H1 (cell line): ENCODE measurements around the gene IQCH. TPM values are rescaled to one million over a fixed set of nuclear protein-coding genes. Genes with fewer than 3 reads are reported as not detected.

ENCODE experiments used
- BACH1 ChIP-seq: IDR thresholded peaks from 2 replicates; pipeline ENCODE4 v1.6.1; 2012; ENCODE audit warnings: low read length, improper control_type of control experiment
- CBX8 ChIP-seq: fragments of 300-800, 300-1000 bp; sonication (generic); IDR thresholded peaks from 2 replicates; pipeline ENCODE4 v1.7.1; 2016; ENCODE audit warnings: low read depth, low read length, borderline replicate concordance
- CTCF ChIP-seq, 3 experiments: IDR thresholded peaks; 1 replicate in 2 of 3; 2 replicates in 1 of 3; pipeline versions ENCODE4 v1.5.1 to v1.6.1; 2011; ENCODE audit warnings: low read length in 3 of 3, mild to moderate bottlenecking in 3 of 3, inconsistent platforms in 2 of 3, low read depth in 1 of 3, moderate library complexity in 1 of 3; ENCODE audit not compliant: insufficient read depth in 1 of 3; ENCODE audit errors: control extremely low read depth in 1 of 3
- EGR1 ChIP-seq: IDR thresholded peaks from 2 replicates; pipeline ENCODE4 v1.6.1; 2011; ENCODE audit warnings: low read depth, low read length, borderline replicate concordance
- FOSL1 ChIP-seq: IDR thresholded peaks from 2 replicates; pipeline ENCODE4 v1.6.1; 2011; ENCODE audit warnings: mild to moderate bottlenecking, low read depth, low read length, moderate library complexity; ENCODE audit not compliant: insufficient read depth
- GABPA ChIP-seq: IDR thresholded peaks from 2 replicates; pipeline ENCODE4 v1.6.1; 2011; ENCODE audit warnings: mild to moderate bottlenecking, low read length, moderate library complexity, borderline replicate concordance; ENCODE audit not compliant: insufficient read depth
- GTF2F1 ChIP-seq: IDR thresholded peaks from 2 replicates; pipeline ENCODE4 v1.6.1; 2012; ENCODE audit warnings: low read depth, low read length, improper control_type of control experiment, borderline replicate concordance
- JUND ChIP-seq: IDR thresholded peaks from 2 replicates; pipeline ENCODE4 v1.6.1; 2011; ENCODE audit warnings: mild to moderate bottlenecking, improper control_type of control experiment, low read length
- KDM4A ChIP-seq: IDR thresholded peaks from one replicate; pipeline ENCODE4 v1.7.1; 2012; ENCODE audit warnings: low read depth, mild to moderate bottlenecking, moderate library complexity, low read length, inconsistent platforms; ENCODE audit not compliant: severe bottlenecking
- MAFK ChIP-seq: IDR thresholded peaks from 2 replicates; pipeline ENCODE4 v1.6.1; 2012; ENCODE audit warnings: low read depth, mild to moderate bottlenecking, improper control_type of control experiment, low read length
- NANOG ChIP-seq: IDR thresholded peaks from 2 replicates; pipeline ENCODE4 v1.6.1; 2011; ENCODE audit warnings: low read length, low read depth, mild to moderate bottlenecking, inconsistent platforms; ENCODE audit not compliant: insufficient read depth, poor library complexity, severe bottlenecking
- POU5F1 ChIP-seq: IDR thresholded peaks from 2 replicates; pipeline ENCODE4 v1.6.1; 2011; ENCODE audit warnings: low read depth, mild to moderate bottlenecking, low read length, moderate library complexity
- RAD21 ChIP-seq, 2 experiments: IDR thresholded peaks in 1 of 2; conservative IDR thresholded peaks in 1 of 2; 2 replicates each; pipeline ENCODE4 v1.6.1; 2011; ENCODE audit warnings: low read depth in 2 of 2, low read length in 2 of 2, improper control_type of control experiment in 1 of 2, inconsistent platforms in 1 of 2, mild to moderate bottlenecking in 1 of 2, moderate library complexity in 1 of 2
- RBBP5 ChIP-seq: IDR thresholded peaks from 2 replicates; pipeline ENCODE4 v1.7.1; 2012; ENCODE audit warnings: low read depth, mild to moderate bottlenecking, inconsistent platforms, low read length, moderate library complexity, borderline replicate concordance
- SP1 ChIP-seq: IDR thresholded peaks from 2 replicates; pipeline ENCODE4 v1.6.1; 2011; ENCODE audit warnings: low read depth, low read length
- SP4 ChIP-seq: IDR thresholded peaks from 2 replicates; pipeline ENCODE4 v1.6.1; 2012; ENCODE audit warnings: low read length, inconsistent platforms
- ZNF274 ChIP-seq: IDR thresholded peaks from 2 replicates; pipeline ENCODE4 v1.7.0; 2012; ENCODE audit warnings: low read length, borderline replicate concordance; ENCODE audit errors: extremely low read depth
- polyA plus RNA-seq, 7 experiments: library from polyadenylated mRNA; depleted of rRNA in 3 of 7; stranded (reverse) in 5 of 7; unstranded in 2 of 7; fragments of >200 nt in 5 of 7; fragments of 200-250 nt in 2 of 7; gene quantifications; 1 replicate in 5 of 7; 2 replicates in 1 of 7; 4 replicates in 1 of 7; pipeline versions ENCODE4 v1.2.1 to v1.2.3, GENCODE V29; 2011 to 2013; ENCODE audit warnings: missing spikeins in 2 of 7, mixed read lengths in 2 of 7
- total RNA-seq: library from RNA; stranded (reverse); fragmentation: NEBNext Ultra II Directional; extraction: Animal tissue kit (Norgen Biotek cat#: 25700); gene quantifications from 2 replicates; pipeline ENCODE4 v1.2.1, GENCODE V29; 2021

IQCH gene
- total and polyA plus RNA-seq, 2 of the 8 experiments (the other 6 are each of a cell fraction or from before 2014, with no cell fraction given) = 0.60 to 1.9 TPM

GRCh38 chr15:67341539-67341938, 87.0 kb downstream of the IQCH start (continued):
- no peak for TF ChIP-seq POU5F1
- TF ChIP-seq EGR1 = no peak
- no peak for TF ChIP-seq RBBP5
- no peak for TF ChIP-seq RAD21 (IDR thresholded peaks at IDR 0.05 in 1 of 2, conservative IDR thresholded peaks at IDR 0.05 in 1 of 2; ENCODE audit: low read depth in 2 of 2, low read length in 2 of 2)
- no peak for TF ChIP-seq CTCF (IDR thresholded peaks at IDR 0.05; ENCODE audit: control extremely low read depth in 1 of 3, insufficient read depth in 1 of 3, low read depth in 1 of 3, low read length in 3 of 3)
- no peak for TF ChIP-seq KDM4A
- TF ChIP-seq CBX8 = no peak
- TF ChIP-seq BACH1 = no peak
- TF ChIP-seq ZNF274 = no peak
- no peak for TF ChIP-seq SP4
- no peak for TF ChIP-seq GTF2F1
- no peak for TF ChIP-seq NANOG
- TF ChIP-seq FOSL1 = no peak
- TF ChIP-seq MAFK = no peak
- TF ChIP-seq GABPA = no peak
- TF ChIP-seq JUND = no peak
- TF ChIP-seq SP1 = no peak
